Tibial nerve (tissue), 4 donors: ENCODE results near the gene JAK1. TPM values are rescaled to one million over a fixed set of nuclear protein-coding genes. Genes with fewer than 3 reads are reported as not detected.

Source experiments
- DNase-seq, 2 donors: peaks; one replicate each; pipeline ENCODE4 v3.0.0-alpha.2; 2019; ENCODE audit warnings: low spot score in 2 of 2
- H3K27ac ChIP-seq, 4 donors: fragments of 200-600 bp; sonication (generic) in 3 of 4; one replicate each; pipeline ENCODE4 v1.5.1; 2017 to 2019; ENCODE audit warnings: mild to moderate bottlenecking in 1 of 4
- H3K27me3 ChIP-seq, 2 donors: fragments of 200-600 bp; sonication (generic) in 1 of 2; one replicate each; pipeline versions ENCODE4 v1.5.1 to v1.6.0; 2017 to 2019
- H3K36me3 ChIP-seq, 3 donors: fragments of 200-600 bp; sonication (generic); one replicate each; pipeline ENCODE4 v1.5.1; 2018 to 2019
- H3K4me1 ChIP-seq, 4 donors: fragments of 200-600 bp; sonication (generic) in 3 of 4; one replicate each; pipeline ENCODE4 v1.5.1; 2017 to 2019
- H3K4me3 ChIP-seq, 4 donors: fragments of 200-600 bp; sonication (generic) in 3 of 4; one replicate each; pipeline ENCODE4 v1.5.1; 2017 to 2019; ENCODE audit warnings: mild to moderate bottlenecking in 1 of 4, moderate library complexity in 1 of 4
- H3K9me3 ChIP-seq, 4 donors: fragments of 200-600 bp; sonication (generic) in 3 of 4; one replicate each; pipeline ENCODE4 v1.5.1; 2017 to 2019
- EP300 ChIP-seq, 2 donors: sonication (generic); formaldehyde crosslinking; IDR thresholded peaks; one replicate each; pipeline ENCODE4 v1.6.1; 2017; ENCODE audit warnings: antibody characterized with exemption in 2 of 2, mild to moderate bottlenecking in 1 of 2
- POLR2A ChIP-seq, 2 donors: fragments of 450-650 bp; IDR thresholded peaks; one replicate each; pipeline ENCODE4 v1.6.1; 2017; ENCODE audit warnings: antibody characterized with exemption in 2 of 2, mild to moderate bottlenecking in 2 of 2, moderate library complexity in 2 of 2
- WGBS, 2 donors: methylation state at CpG; one replicate each; pipeline ENCODE4 v1.1.5; 2018; 5-methylcytosine and 5-hydroxymethylcytosine counted together
- total RNA-seq, 4 donors: library from RNA; depleted of rRNA; stranded (reverse); fragments of >200 nt; gene quantifications; one replicate each; pipeline ENCODE4 v1.1.0, GENCODE V29; 2016
- TF ChIP-seq, protein P1 (sequence below), 5 experiments: fragments of 200-600 bp in 3 of 5; fragments of 450-650 bp in 2 of 5; sonication (generic) in 3 of 5; IDR thresholded peaks; one replicate each; pipeline ENCODE4 v1.5.1; 2016 to 2019; ENCODE audit warnings: antibody characterized with exemption in 5 of 5, mild to moderate bottlenecking in 3 of 5, moderate library complexity in 2 of 5

Gene JAK1
- total RNA-seq, 4 donors from 2014 or later: 114 to 222 (median 138) TPM

DNA sequence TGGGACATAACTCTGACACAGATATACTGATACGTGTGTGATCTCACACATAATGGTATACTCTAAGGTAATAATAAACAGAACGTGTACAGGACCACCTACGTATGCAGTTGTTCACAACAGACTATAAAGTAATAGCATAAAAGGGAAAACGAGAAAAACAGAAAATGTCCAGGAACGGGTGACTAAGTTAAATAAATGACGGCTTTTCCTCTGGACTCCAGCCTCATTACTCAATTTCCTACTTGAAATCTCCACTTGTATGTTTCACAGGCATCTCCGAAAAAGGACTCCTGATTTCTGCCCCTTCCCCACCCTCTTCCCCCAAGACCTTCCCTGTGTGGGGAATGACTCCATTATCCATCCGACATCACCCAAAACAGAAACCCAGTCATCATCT, 95.1 kb downstream of the JAK1 start:
- Histone ChIP-seq H3K36me3 (peaks cover 2 to 97% (median 4%) of the 10 kb centered on the region in 3 donors), H3K27ac (no peak overlapping the region), H3K27me3 (no peaks in the 10 kb centered on the region), H3K4me3 (no peak overlapping the region), H3K9me3 (no peaks in the 10 kb centered on the region), H3K4me1 (no peaks in the 10 kb centered on the region)
- no peak for TF ChIP-seq POLR2A (IDR thresholded peaks at IDR 0.05)
- no peak for TF ChIP-seq EP300 (IDR thresholded peaks at IDR 0.05)
- TF ChIP-seq, protein P1, sequence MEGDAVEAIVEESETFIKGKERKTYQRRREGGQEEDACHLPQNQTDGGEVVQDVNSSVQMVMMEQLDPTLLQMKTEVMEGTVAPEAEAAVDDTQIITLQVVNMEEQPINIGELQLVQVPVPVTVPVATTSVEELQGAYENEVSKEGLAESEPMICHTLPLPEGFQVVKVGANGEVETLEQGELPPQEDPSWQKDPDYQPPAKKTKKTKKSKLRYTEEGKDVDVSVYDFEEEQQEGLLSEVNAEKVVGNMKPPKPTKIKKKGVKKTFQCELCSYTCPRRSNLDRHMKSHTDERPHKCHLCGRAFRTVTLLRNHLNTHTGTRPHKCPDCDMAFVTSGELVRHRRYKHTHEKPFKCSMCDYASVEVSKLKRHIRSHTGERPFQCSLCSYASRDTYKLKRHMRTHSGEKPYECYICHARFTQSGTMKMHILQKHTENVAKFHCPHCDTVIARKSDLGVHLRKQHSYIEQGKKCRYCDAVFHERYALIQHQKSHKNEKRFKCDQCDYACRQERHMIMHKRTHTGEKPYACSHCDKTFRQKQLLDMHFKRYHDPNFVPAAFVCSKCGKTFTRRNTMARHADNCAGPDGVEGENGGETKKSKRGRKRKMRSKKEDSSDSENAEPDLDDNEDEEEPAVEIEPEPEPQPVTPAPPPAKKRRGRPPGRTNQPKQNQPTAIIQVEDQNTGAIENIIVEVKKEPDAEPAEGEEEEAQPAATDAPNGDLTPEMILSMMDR (IDR thresholded peaks at IDR 0.05): no peak
- WGBS, 2 donors: 93 to 95% methylated on average over 8 of the region's 8 CpGs
- DNase-seq: no peak

DNA sequence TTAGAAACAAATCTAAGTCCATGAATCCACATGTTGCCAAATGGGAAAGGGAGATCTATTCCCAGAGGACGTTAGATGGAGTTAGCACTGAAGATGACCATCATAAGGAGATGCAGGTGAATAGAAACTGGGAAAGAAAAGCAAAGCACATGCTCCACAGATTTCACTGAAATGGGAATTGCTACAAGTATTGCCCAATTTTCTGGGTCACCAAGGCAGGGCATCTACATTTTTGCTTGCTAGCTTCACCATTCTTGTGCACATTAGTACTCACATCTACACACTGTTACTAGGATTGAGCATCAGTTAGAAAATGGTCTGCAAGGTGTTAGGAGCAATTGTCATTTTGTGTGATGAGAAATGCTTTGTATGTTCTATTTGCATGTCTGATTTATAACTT, 99.1 kb downstream of the JAK1 start:
- Histone ChIP-seq H3K27me3 (no peaks in the 10 kb centered on the region), H3K4me1 (peaks cover 0 to 15% (median 0%) of the 10 kb centered on the region in 4 donors), H3K36me3 (peaks cover 0 to 96% (median 0%) of the 10 kb centered on the region in 3 donors), H3K27ac (no peak overlapping the region), H3K9me3 (no peaks in the 10 kb centered on the region), H3K4me3 (no peak overlapping the region)
- no peak for DNase-seq
- TF ChIP-seq, protein P1 (IDR thresholded peaks at IDR 0.05): no peak
- TF ChIP-seq POLR2A (IDR thresholded peaks at IDR 0.05) (no peak), EP300 (IDR thresholded peaks at IDR 0.05) (no peak)
- 87 to 92% methylated on average over 1 of the region's 1 CpG for WGBS, 2 donors

DNA sequence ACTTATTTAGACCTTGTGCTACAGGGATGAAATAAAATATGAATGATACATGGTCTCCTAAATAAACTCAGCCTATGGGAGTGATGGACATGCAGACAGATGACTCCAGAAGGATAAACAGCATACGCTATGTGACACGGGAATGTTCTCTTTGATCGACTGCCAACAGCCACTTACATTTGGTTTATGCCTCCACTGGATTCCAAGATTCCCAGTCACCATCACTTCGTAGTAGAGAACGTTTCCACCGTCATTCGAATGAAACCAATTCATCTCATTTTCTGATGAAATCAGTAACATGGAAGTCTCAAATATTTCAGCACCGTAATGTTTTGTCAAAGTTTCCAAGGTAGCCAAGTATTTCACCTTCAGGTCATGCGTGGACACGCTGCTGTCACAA, 99.7 kb downstream of the JAK1 start:
- 91 to 92% methylated on average over 10 of the region's 10 CpGs for WGBS, 2 donors
- peaks cover 0 to 15% (median 0%) of the 10 kb centered on the region in 4 donors for H3K4me1 ChIP-seq
- no peaks in the 10 kb centered on the region for H3K27me3 ChIP-seq
- no peak overlapping the region for H3K27ac ChIP-seq
- H3K9me3 ChIP-seq: no peaks in the 10 kb centered on the region
- TF ChIP-seq EP300 (IDR thresholded peaks at IDR 0.05) (no peak), POLR2A (IDR thresholded peaks at IDR 0.05) (no peak)
- TF ChIP-seq, protein P1 (IDR thresholded peaks at IDR 0.05): no peak
- H3K4me3 ChIP-seq: no peak overlapping the region
- H3K36me3 ChIP-seq: peaks cover 0 to 94% (median 0%) of the 10 kb centered on the region in 3 donors
- DNase-seq: no peak

DNA sequence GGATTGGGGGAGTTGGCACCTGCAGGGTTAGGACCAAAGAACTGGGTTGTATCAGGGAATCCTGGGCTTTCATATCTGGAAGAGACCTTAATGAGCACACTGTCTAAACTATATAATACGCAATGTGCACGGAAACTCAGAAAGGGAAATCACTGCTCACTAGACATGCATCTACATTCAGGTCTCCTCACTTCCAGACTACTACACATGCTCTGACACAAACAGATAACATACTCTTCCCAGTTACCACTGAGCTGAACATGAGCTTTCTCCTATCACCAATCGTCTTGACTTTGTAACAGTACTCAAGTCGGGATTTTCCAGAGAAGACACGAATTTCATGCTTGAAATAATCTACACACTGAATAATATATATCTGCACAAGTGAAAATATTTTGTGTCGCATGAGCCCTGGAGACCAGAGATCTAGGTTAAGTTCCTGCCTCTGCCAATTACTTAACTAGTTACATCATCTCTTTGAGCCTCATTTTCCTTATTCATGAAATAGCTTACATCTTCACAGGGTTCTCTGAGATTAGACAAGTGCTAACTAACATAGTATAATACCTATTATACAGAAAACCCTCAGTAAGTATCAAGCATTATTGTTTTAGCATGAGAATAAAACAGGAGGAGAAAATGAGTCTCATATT, 101.1 kb downstream of the JAK1 start:
- peaks cover 0 to 15% (median 0%) of the 10 kb centered on the region in 4 donors for H3K4me1 ChIP-seq
- peak overlapping the region in 1 of 4 donors; percentile 46 for H3K27ac ChIP-seq
- H3K27me3 ChIP-seq: no peaks in the 10 kb centered on the region
- H3K4me3 ChIP-seq: no peak overlapping the region
- no peak for TF ChIP-seq POLR2A (IDR thresholded peaks at IDR 0.05)
- TF ChIP-seq EP300 (IDR thresholded peaks at IDR 0.05): no peak
- TF ChIP-seq, protein P1 (IDR thresholded peaks at IDR 0.05): no peak
- WGBS, 2 donors: 90 to 93% methylated on average over 6 of the region's 6 CpGs
- H3K36me3 ChIP-seq: peaks cover 0 to 83% (median 0%) of the 10 kb centered on the region in 3 donors
- H3K9me3 ChIP-seq: no peaks in the 10 kb centered on the region
- no peak for DNase-seq
